WTC11 (cell line): ENCODE results near the gene CEP19. TPM values are rescaled to one million over a fixed set of nuclear protein-coding genes. Genes with fewer than 3 reads are reported as not detected.

ENCODE experiments used
- ATAC-seq: fragments of 200-7000 bp; cut with Tn5 transposase; 2 replicates; pipeline ENCODE4 v1.10.0; 2021; ENCODE audit warnings: mild to moderate bottlenecking, moderate library complexity
- CTCF ChIA-PET: fragments of 300-600 bp; sonication (Branson Sonifier 250); formaldehyde crosslinking; loops from one replicate; lab custom pipeline; 2021; ENCODE audit warnings: antibody characterized with exemption; lab: Charles Lee
- POLR2A ChIA-PET: fragments of 350-600 bp; sonication (Branson Sonifier 250); formaldehyde crosslinking; loops from one replicate; lab custom pipeline; 2021; ENCODE audit warnings: antibody characterized with exemption; lab: Charles Lee
- DNase-seq: peaks from one replicate; pipeline ENCODE4 v3.0.0; 2021; ENCODE audit warnings: low spot score
- H3K27ac Mint-ChIP-seq: 2 replicates; pipeline ENCODE4 v1.8.0; 2021; ENCODE audit warnings: mixed read lengths
- H3K27me3 Mint-ChIP-seq: 2 replicates; pipeline ENCODE4 v1.8.0; 2021; ENCODE audit warnings: low read depth, mild to moderate bottlenecking, moderate library complexity, mixed read lengths
- H3K36me3 Mint-ChIP-seq: 2 replicates; pipeline ENCODE4 v1.8.0; 2021; ENCODE audit warnings: mixed read lengths
- H3K4me1 Mint-ChIP-seq: 2 replicates; pipeline ENCODE4 v1.8.0; 2022; ENCODE audit warnings: mixed read lengths
- H3K4me3 Mint-ChIP-seq: 2 replicates; pipeline ENCODE4 v1.8.0; 2021; ENCODE audit warnings: mild to moderate bottlenecking, moderate library complexity, mixed read lengths
- H3K9me3 Mint-ChIP-seq: 2 replicates; pipeline ENCODE4 v1.8.0; 2021; ENCODE audit warnings: mixed read lengths
- CREM ChIP-seq: sonication (generic); formaldehyde crosslinking; IDR thresholded peaks from 2 replicates; pipeline ENCODE4 v1.8.1; 2022; ENCODE audit warnings: mild to moderate bottlenecking, missing genetic modification reagents, moderate library complexity
- E2F5 ChIP-seq: sonication (generic); formaldehyde crosslinking; IDR thresholded peaks from 2 replicates; pipeline ENCODE4 v1.8.1; 2022; ENCODE audit warnings: mild to moderate bottlenecking, moderate library complexity, missing genetic modification reagents
- ETV6 ChIP-seq: sonication (generic); formaldehyde crosslinking; IDR thresholded peaks from 2 replicates; pipeline ENCODE4 v1.8.1; 2022; ENCODE audit warnings: mild to moderate bottlenecking, missing genetic modification reagents
- FOXK1 ChIP-seq: sonication (generic); formaldehyde crosslinking; IDR thresholded peaks from 2 replicates; pipeline ENCODE4 v1.8.0; 2022; ENCODE audit warnings: mild to moderate bottlenecking, moderate library complexity, missing genetic modification reagents
- FOXP4 ChIP-seq: sonication (generic); formaldehyde crosslinking; IDR thresholded peaks from 2 replicates; pipeline ENCODE4 v1.8.0; 2022; ENCODE audit warnings: mild to moderate bottlenecking, missing genetic modification reagents
- GABPB1 ChIP-seq: sonication (generic); formaldehyde crosslinking; IDR thresholded peaks from 2 replicates; pipeline ENCODE4 v1.8.1; 2023; ENCODE audit warnings: mild to moderate bottlenecking, missing genetic modification reagents
- MAX ChIP-seq: sonication (generic); formaldehyde crosslinking; IDR thresholded peaks from 2 replicates; pipeline ENCODE4 v1.8.0; 2022; ENCODE audit warnings: mild to moderate bottlenecking, missing genetic modification reagents
- MXD4 ChIP-seq: fragments of 250-450 bp; sonication (Bioruptor Pico); IDR thresholded peaks from 2 replicates; pipeline ENCODE4 v1.8.0; 2021; ENCODE audit warnings: mild to moderate bottlenecking, moderate library complexity, borderline replicate concordance
- MYBL2 ChIP-seq: sonication (generic); formaldehyde crosslinking; IDR thresholded peaks from 2 replicates; pipeline ENCODE4 v1.8.1; 2023; ENCODE audit warnings: mild to moderate bottlenecking, moderate library complexity, missing genetic modification reagents
- NFATC4 ChIP-seq: fragments of 250-450 bp; sonication (Bioruptor Pico); IDR thresholded peaks from 2 replicates; pipeline ENCODE4 v1.9.0; 2021; ENCODE audit warnings: mild to moderate bottlenecking
- NR1H2 ChIP-seq: sonication (generic); formaldehyde crosslinking; IDR thresholded peaks from 2 replicates; pipeline ENCODE4 v1.9.0; 2021; ENCODE audit warnings: mild to moderate bottlenecking, moderate library complexity, missing genetic modification reagents
- SMAD3 ChIP-seq: sonication (generic); formaldehyde crosslinking; IDR thresholded peaks from 2 replicates; pipeline ENCODE4 v1.8.0; 2022; ENCODE audit warnings: missing genetic modification reagents, mild to moderate bottlenecking, borderline replicate concordance
- SMAD4 ChIP-seq: sonication (generic); formaldehyde crosslinking; IDR thresholded peaks from 2 replicates; pipeline ENCODE4 v1.8.0; 2022; ENCODE audit warnings: mild to moderate bottlenecking, missing genetic modification reagents
- TCF7 ChIP-seq: sonication (generic); formaldehyde crosslinking; IDR thresholded peaks from 2 replicates; pipeline ENCODE4 v1.8.0; 2022; ENCODE audit warnings: mild to moderate bottlenecking, low read depth, missing genetic modification reagents, moderate library complexity
- TEAD1 ChIP-seq: sonication (generic); formaldehyde crosslinking; IDR thresholded peaks from 2 replicates; pipeline ENCODE4 v1.8.0; 2022; ENCODE audit warnings: mild to moderate bottlenecking, missing genetic modification reagents
- USF2 ChIP-seq: sonication (generic); formaldehyde crosslinking; IDR thresholded peaks from 2 replicates; pipeline ENCODE4 v1.8.1; 2023; ENCODE audit warnings: mild to moderate bottlenecking, missing genetic modification reagents, moderate library complexity
- ZNF121 ChIP-seq: sonication (generic); formaldehyde crosslinking; IDR thresholded peaks from 2 replicates; pipeline ENCODE4 v1.8.0; 2023; ENCODE audit warnings: missing genetic modification reagents
- ZNF317 ChIP-seq: sonication (generic); formaldehyde crosslinking; IDR thresholded peaks from 2 replicates; pipeline ENCODE4 v1.8.1; 2023; ENCODE audit warnings: low read depth, mild to moderate bottlenecking, moderate library complexity, missing genetic modification reagents, borderline replicate concordance
- ZNF423 ChIP-seq: fragments of 250-450 bp; sonication (Bioruptor Pico); IDR thresholded peaks from 2 replicates; pipeline ENCODE4 v2.1.2; 2022; ENCODE audit warnings: mild to moderate bottlenecking, moderate library complexity
- ZNF512 ChIP-seq: sonication (generic); formaldehyde crosslinking; IDR thresholded peaks from 2 replicates; pipeline ENCODE4 v1.8.1; 2022; ENCODE audit warnings: missing genetic modification reagents, borderline replicate concordance
- ZSCAN18 ChIP-seq: fragments of 250-450 bp; sonication (Bioruptor Pico); IDR thresholded peaks from 2 replicates; pipeline ENCODE4 v2.1.2; 2022; ENCODE audit warnings: mild to moderate bottlenecking, moderate library complexity
- total RNA-seq: library from RNA; stranded (reverse); gene quantifications from 3 replicates; pipeline ENCODE4 v1.2.3, GENCODE V29; 2021
- TF ChIP-seq, protein P1 (sequence below): sonication (generic); formaldehyde crosslinking; IDR thresholded peaks from 2 replicates; pipeline ENCODE4 v1.8.1; 2023; ENCODE audit warnings: mild to moderate bottlenecking, moderate library complexity, missing genetic modification reagents
- TF ChIP-seq, protein P2 (sequence below): sonication (generic); formaldehyde crosslinking; IDR thresholded peaks from 2 replicates; pipeline ENCODE4 v1.8.0; 2022; ENCODE audit warnings: missing genetic modification reagents

CEP19 gene
- total RNA-seq, 1 experiment from 2014 or later, result 1.5 TPM

DNA sequence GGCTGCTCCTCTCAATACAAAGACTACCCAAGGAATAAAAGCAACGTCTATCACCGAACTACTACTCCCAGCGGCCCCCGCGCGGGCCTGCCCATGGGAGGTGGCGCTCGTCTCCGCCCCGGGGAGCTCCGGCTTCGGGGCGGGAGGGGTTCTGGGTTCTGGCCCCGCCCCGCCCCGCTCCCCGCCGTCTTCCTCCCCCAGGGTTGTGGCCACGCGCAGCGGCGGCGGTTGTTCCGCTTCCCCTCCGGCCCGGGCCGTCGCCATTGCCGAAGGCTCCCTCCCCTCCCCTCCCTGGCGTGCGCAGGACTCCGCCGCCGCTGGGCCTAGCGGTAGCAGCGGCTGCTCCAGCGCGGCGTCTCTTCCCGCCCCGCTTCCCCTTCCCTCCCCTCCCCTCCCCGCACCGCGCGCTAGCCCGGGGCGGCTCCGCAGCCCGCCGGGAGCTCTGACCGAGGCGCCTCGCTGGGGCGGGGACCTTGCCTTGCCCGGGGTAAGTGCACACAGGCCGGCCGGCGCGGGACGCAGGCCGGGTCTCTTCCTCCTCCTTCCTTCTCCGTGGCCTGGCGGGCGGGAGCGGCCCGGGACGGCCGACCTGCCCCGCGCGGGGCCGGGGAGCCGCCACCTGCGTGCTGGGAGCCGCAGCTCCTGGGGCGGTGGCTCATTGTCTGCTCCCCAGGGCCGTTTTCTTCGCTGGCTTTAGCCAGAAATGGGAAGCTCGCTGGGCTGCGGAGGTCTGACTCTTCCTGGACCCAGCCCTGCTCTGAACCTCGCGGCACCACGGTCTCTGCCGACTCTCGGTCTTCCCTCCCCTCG lies 27.8 kb upstream of the CEP19 start, which contains the start of gene PAK2 (continued):
- TF ChIP-seq ZNF317 (CRISPR knock-in tag), result 0 out of 2 replicates have a peak, but pooled peaks have one; percentile 33
- TF ChIP-seq TEAD1 (CRISPR knock-in tag), result peak; percentile 78; the same call in 1 of the 2 replicates
- TF ChIP-seq FOXP4 (CRISPR knock-in tag), result peak; percentile 24
- 0 out of 2 replicates have a peak, but pooled peaks have one; percentile 13 for TF ChIP-seq SMAD4 (CRISPR knock-in tag)
- TF ChIP-seq MAX, result peak; percentile 63
- TF ChIP-seq USF2, result peak; percentile 28; the same call in 1 of the 2 replicates
- TF ChIP-seq MYBL2 (CRISPR knock-in tag), result 0 out of 2 replicates have a peak, but pooled peaks have one; percentile 27
- TF ChIP-seq, protein P1, sequence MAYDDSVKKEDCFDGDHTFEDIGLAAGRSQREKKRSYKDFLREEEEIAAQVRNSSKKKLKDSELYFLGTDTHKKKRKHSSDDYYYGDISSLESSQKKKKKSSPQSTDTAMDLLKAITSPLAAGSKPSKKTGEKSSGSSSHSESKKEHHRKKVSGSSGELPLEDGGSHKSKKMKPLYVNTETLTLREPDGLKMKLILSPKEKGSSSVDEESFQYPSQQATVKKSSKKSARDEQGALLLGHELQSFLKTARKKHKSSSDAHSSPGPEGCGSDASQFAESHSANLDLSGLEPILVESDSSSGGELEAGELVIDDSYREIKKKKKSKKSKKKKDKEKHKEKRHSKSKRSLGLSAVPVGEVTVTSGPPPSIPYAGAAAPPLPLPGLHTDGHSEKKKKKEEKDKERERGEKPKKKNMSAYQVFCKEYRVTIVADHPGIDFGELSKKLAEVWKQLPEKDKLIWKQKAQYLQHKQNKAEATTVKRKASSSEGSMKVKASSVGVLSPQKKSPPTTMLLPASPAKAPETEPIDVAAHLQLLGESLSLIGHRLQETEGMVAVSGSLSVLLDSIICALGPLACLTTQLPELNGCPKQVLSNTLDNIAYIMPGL (CRISPR knock-in tag), result peak; percentile 78
- TF ChIP-seq E2F5 (CRISPR knock-in tag), result peak; percentile 72; the same call in 1 of the 2 replicates
- peak; percentile 61; the same call in 1 of the 2 replicates for TF ChIP-seq CREM (CRISPR knock-in tag)
- no peak for TF ChIP-seq ZNF423
- no peak for TF ChIP-seq ZNF512
- TF ChIP-seq NR1H2, result no peak
- 0 out of 2 replicates have a peak, but pooled peaks have one; percentile 16 for TF ChIP-seq FOXK1 (CRISPR knock-in tag)
- peak; percentile 65 for TF ChIP-seq ETV6 (CRISPR knock-in tag)

- Mint-ChIP-seq H3K27ac (no peak overlapping the region), H3K4me3 (no peak overlapping the region), H3K27me3 (no peaks in the 10 kb centered on the region), H3K9me3 (peaks cover 6% of the 10 kb centered on the region), H3K36me3 (peaks cover 2% of the 10 kb centered on the region; the same call in 1 of the 2 replicates), H3K4me1 (peaks cover 16% of the 10 kb centered on the region)
- no peak for DNase-seq
- ChIA-PET CTCF (no interaction called here), POLR2A (interaction anchor here (0.5 kb wide), 1 partner anchor 95 kb away, joined by 4 read pairs; no protein-coding TSS in a partner anchor)
- TF ChIP-seq ZNF121 (CRISPR knock-in tag) (no peak), GABPB1 (CRISPR knock-in tag) (no peak), SMAD3 (CRISPR knock-in tag) (no peak), NFATC4 (CRISPR knock-in tag) (no peak), MXD4 (CRISPR knock-in tag) (no peak), TCF7 (no peak), CREM (CRISPR knock-in tag) (no peak), ZSCAN18 (CRISPR knock-in tag) (no peak)
- TF ChIP-seq, protein P2, sequence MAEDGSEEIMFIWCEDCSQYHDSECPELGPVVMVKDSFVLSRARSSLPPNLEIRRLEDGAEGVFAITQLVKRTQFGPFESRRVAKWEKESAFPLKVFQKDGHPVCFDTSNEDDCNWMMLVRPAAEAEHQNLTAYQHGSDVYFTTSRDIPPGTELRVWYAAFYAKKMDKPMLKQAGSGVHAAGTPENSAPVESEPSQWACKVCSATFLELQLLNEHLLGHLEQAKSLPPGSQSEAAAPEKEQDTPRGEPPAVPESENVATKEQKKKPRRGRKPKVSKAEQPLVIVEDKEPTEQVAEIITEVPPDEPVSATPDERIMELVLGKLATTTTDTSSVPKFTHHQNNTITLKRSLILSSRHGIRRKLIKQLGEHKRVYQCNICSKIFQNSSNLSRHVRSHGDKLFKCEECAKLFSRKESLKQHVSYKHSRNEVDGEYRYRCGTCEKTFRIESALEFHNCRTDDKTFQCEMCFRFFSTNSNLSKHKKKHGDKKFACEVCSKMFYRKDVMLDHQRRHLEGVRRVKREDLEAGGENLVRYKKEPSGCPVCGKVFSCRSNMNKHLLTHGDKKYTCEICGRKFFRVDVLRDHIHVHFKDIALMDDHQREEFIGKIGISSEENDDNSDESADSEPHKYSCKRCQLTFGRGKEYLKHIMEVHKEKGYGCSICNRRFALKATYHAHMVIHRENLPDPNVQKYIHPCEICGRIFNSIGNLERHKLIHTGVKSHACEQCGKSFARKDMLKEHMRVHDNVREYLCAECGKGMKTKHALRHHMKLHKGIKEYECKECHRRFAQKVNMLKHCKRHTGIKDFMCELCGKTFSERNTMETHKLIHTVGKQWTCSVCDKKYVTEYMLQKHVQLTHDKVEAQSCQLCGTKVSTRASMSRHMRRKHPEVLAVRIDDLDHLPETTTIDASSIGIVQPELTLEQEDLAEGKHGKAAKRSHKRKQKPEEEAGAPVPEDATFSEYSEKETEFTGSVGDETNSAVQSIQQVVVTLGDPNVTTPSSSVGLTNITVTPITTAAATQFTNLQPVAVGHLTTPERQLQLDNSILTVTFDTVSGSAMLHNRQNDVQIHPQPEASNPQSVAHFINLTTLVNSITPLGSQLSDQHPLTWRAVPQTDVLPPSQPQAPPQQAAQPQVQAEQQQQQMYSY (CRISPR knock-in tag), result no peak
- ATAC-seq, result no peak
These were observed 25.6 kb upstream of the CEP19 start for GRCh38 chr3:196737655-196738054.
